Ramos (cell line): Measurements from ENCODE around the gene CRYBA1.

Source experiments
- in situ Hi-C: fragments of 300-500 bp; cut with MboI; formaldehyde crosslinking; loops from one replicate; pipeline ENCODE4 v1.14.3; 2022; ENCODE audit warnings: low sequenced_read_pairs; ENCODE audit not compliant: unreplicated experiment

CRYBA1 gene

DNA sequence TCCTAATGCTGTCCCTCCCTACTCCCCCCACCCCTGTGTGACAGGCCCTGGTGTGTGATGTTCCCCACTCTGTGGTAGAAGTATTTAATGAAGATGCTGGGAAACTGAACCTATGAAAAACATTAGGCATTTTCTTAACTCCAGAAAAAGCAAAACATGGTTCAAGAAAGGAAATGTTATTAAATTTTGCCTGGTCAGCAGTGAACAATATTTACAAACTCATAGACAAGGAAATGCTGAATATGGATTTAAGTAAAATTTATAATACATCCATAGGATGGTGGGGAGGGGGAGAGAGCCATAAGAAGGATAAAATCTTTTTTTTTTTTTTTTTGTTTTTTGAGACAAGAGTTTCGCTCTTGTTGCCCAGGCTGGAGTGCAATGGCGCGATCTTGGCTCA lies 10.8 kb upstream of the CRYBA1 start:
- in situ Hi-C loops: no loop called here

GRCh38 chr17:29237476-29238132 lies 9.1 kb upstream of the CRYBA1 start:
- in situ Hi-C loops: no loop called here

DNA sequence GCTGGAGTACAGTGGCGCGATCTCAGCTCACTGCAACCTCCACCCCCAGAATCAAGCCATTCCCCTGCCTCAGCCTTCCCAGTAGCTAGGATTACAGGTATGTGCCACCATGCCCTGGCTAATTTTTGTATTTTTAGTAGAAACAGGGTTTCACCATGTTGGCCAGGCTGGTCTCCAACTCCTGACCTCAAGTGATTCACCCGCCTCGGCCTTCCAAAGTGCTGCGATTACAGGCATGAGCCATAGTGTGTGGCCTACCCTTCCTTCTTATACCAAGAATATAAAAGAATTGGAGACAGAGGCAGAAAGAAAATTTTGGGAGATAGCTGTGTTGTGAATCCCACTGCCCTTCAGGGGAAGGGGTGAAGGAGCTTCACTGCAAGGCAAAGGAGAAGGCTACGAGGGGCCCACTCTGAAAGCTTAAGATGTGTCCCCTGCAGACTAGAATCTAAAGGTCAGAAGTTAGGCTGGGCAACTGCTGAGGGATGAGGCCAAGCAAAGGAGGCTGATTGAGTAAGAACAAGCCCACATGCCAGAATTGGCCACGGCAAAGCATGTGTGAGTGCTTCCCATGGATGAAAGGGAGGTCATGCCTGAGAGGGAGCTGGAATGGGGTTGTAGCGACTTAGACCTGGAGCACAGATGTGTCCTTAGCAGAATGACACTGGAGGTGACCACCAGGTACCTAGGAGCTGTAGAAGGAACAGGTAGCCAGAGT lies 8.4 kb upstream of the CRYBA1 start:
- in situ Hi-C loops: no loop called here

DNA sequence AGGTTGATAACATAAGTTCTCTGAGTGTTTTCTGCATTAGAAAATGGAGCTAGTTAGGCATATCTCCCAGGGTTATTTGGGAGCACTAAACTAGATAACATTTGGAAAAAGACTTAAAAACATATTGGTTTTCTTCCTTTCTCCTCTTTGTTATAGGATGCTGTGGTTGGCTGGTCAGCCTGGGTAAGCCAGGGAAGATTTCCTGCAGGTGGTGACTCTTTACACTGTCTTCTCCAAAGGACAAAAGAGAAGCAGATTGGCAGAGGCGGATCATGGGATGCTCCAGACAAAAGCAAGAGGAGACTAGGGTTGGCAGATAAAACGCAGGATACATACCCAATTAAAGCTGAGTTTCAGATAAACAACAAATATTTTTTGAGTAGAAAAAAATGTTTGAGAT lies 6.2 kb upstream of the CRYBA1 start:
- in situ Hi-C loops: no loop called here

- in situ Hi-C loops: no loop called here
Observed at GRCh38 chr17:29240968-29241963, 5.4 kb upstream of the CRYBA1 start.

DNA sequence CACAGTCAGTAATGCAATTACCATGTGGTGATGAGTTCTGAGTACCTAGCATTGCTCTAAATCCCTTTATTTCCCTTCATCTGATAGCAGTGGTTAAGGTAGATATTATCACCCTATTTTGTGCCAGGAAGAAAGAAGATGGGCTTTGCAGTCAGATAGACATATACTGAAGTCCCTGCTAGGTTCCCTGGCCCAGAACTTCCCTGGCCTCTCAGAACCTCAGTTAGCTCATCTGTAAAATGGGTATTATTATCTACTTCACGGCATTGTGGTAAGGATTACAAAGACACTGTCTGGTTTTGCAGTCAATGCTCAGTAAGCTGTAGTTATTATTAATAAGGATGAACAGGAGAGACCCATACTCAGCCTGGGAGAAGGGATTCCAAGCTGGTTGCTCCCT lies 4.6 kb upstream of the CRYBA1 start:
- in situ Hi-C loops: no loop called here

GRCh38 chr17:29242790-29243189 lies 3.9 kb upstream of the CRYBA1 start:
- in situ Hi-C loops: no loop called here

DNA sequence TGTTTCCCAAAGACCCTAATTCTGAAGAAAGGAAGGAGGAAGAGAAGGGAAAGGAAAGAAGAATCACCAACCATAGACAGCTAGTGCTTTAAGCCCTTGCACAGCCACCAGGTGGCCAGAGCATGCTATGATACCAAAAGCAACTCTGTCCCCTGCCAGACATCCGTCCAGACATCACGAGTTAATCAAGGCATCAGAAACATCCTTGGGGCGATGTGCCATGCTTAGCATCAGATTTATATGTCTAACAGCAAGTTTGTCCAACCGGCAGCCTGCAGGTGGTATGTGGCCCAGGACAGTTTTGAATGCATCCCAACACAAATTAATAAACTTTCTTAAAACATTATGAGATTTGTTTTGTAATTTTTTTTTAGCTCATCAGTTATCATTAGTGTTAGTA lies 2.9 kb upstream of the CRYBA1 start:
- in situ Hi-C loops: no loop called here

- in situ Hi-C loops: no loop called here
Observed at GRCh38 chr17:29245401-29245800, 1.3 kb upstream of the CRYBA1 start.

DNA sequence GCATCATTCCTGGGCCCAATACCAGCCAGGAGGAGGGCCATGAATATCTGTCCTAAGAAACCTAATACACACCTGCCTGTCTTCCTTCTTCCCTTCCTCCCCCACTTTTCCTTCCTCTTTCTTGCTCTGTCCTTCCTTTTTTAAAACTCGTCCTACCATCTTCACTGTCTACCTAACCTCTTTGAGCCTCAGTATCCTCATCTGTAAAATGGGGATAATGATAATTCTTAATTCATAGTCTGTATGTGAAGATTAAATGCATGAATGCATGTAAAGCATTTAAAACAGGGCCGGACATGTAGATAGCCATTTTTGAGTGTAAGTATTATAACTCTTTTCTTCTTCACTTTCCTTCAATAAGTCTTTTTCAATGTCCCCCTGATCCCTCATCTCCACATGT lies 560 bp downstream of the CRYBA1 start:
- in situ Hi-C loops: no loop called here

DNA sequence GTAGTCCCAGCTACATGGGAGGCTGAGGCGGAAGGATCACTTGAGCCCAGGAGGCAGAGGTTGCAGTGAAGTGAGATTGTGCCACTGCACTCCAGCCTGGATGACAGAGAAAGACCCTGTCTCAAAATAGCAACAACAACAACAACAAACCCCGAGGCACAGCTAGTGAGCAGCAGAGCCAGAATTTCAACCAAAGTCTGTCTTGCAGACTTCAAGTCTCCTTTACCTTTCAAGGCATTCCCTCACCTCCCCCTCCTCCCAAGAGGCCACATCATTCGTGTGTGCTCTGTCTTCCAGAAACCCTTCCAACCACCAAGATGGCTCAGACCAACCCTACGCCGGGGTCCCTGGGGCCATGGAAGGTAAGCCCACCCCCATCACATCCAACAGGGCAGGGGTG lies 2.2 kb downstream of the CRYBA1 start:
- in situ Hi-C loops: no loop called here

DNA sequence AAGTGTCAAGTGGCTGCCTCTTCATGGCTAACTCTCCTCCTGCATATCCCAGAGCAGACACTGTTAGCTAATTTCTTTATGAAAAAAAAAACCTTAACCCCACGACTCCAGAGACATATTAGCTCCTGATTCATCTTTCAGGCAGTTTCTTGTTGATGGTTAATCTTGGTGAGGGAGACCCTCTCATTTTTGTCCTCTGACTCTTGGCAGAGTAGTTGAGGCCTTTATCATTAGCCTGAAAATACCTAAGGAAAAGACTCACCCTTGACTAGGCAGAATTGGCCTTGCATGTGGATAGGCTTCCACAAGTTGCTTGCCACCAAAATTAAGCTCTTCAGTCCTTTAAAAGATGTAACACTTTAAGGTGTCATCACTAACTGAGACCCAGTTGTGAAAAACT lies 4.0 kb downstream of the CRYBA1 start:
- in situ Hi-C loops: no loop called here

- in situ Hi-C loops: no loop called here
Observed at GRCh38 chr17:29251184-29251583, 4.5 kb downstream of the CRYBA1 start.

GRCh38 chr17:29252101-29252791 lies 5.6 kb downstream of the CRYBA1 start:
- in situ Hi-C loops: no loop called here

DNA sequence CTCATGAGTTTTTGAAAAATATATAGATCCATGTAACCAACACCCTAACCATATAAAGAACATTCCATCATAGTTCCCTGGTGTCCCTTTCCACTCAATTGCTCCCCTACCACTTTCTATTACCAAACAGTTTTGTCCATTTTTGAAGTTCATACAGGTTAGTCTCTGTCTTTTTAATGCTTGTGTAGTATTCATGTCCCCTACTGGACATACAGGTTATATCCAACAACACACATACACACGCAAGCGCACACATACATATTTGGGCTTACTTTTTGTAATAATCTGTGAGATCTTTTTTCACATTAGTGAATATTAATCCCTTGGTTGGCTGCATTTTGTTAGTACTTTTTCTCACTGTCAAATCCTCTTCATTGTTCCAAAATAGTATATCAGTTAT lies 6.4 kb downstream of the CRYBA1 start:
- in situ Hi-C loops: no loop called here

GRCh38 chr17:29255926-29256522 lies 9.4 kb downstream of the CRYBA1 start:
- in situ Hi-C loops: no loop called here

DNA sequence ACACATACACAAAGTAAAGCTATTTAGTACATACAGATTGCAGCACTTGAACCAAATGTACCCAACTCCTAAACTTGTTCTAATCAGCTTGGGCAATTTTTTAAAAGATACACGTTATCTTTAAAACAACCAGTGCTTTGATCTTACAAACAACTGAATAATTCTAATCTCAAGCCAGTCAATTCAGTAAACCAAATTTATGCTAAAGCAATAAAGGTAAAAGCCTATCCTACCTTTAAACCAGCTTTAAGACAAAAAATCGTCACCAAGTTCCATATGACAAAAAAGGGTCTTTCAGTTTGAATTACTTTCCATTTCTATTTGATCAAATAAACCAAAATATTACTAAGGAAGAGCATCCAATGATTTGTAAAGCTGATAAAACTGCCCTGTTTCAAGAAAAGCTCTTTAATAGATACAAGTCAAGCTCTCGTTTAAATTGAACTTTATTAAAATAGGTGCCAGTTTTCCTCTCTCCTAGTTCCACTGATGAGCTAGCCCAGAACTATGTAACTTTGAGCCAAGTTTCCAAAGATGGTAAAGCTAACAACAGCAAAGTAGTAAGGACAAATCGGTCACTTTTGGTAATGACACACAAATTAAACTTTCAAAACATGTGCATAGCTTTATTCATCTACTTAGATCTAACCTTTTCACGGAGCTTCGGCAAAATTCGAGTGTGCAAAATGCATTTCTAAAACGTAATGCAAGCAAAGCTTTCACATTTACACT lies 10.2 kb downstream of the CRYBA1 start:
- in situ Hi-C loops: no loop called here

GRCh38 chr17:29257756-29258155 lies 11.1 kb downstream of the CRYBA1 start:
- in situ Hi-C loops: no loop called here

DNA sequence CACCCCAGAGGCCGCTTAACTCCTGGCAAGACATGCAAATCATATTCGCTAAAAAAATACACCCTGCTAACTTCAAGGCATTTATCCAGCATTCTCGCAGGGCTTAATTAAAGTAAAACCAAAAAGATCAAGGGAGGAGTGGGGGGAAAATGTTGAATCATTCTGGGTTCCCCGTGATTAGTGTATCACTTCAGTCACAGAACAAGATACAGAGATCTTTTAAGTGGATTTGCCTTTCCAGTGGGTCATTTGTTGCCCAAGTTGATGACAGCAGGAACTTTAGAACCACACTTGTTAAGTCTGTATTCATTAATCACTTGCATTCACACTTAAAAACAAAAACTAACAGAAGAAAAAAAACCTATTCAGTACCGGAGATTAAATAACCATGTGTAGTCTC lies 17.3 kb downstream of the CRYBA1 start:
- in situ Hi-C loops: no loop called here
